HG03521 (cell line): Measurements from ENCODE around the gene EXOC3L1.

Source experiments
- ATAC-seq: cut with Tn5 transposase; IDR thresholded peaks from one replicate; pipeline ENCODE4 v1.9.1; 2021; ENCODE audit warnings: mild to moderate bottlenecking, moderate library complexity; ENCODE audit not compliant: unreplicated experiment

Gene EXOC3L1

GRCh38 chr16:67199011-67199807, 9.3 kb upstream of the EXOC3L1 start, which contains the start of gene ELMO3:
Gene ELMO3 (plus strand): TSS chr16:67199131. CDS start chr16:67199327, 196 bp downstream.
- no peak for ATAC-seq

- no peak for ATAC-seq
Measured at GRCh38 chr16:67198238-67198734, 8.3 kb upstream of the EXOC3L1 start.

GRCh38 chr16:67197704-67198103, 7.8 kb upstream of the EXOC3L1 start:
- no peak for ATAC-seq

DNA sequence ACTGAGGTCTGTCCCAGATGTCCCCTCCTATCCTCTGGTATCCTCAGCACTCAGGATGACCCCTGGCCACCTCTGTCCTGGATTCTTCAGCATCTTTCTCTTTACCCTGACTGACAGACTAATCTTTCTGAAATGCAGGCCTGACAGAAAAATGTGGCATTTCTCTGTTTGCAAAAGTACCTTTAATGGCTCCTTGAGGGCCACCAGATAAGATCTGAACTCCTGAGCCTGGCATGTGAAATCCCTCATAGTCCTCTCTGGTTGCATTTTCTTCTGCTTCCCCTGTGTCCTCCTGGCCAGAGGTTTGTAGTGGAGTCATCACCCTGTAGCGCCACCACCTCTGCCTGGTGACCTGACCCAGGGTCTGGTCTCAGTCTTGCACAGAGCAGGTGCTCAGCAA, 6.9 kb upstream of the EXOC3L1 start:
- ATAC-seq = no peak

DNA sequence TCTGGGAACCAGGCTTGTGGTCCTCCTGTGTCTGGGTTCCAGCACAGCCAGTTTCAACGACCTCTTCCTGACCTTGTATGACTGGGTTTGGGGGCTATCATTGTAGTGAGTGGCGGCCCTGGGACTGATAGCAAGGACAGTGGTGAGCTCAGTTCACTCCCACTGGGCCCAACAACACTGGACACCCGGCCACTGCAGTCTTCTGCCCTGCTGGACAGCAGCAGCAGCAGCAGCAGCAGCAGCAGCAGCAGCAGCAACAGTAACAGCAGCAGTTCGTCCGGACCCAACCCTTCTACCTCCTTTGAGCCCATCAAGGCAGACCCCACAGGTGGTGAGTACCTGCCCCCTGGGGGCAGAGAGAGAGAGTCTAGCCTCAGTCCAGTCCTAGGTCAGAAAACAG, 5.7 kb upstream of the EXOC3L1 start:
- ATAC-seq = no peak

DNA sequence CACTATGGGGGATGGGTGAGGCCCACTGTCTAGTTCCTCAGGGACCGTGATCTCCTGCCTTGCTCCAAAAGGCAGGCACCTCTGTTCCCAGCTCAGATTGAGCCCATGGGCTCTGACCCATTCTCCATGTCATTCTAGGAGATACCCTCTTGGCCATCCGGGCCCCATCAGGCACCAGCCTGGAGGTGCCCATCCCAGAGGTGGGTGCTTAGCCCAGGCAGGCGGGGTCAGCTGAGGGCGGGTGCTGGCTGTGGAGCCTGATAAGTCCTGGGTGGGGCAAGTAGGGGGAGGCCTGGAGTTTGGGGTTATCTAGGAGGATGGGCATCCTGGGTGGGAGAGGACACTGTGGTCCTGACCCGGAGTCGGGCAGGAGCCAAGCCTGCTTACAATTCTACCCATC, 4.3 kb upstream of the EXOC3L1 start:
- no peak for ATAC-seq

DNA sequence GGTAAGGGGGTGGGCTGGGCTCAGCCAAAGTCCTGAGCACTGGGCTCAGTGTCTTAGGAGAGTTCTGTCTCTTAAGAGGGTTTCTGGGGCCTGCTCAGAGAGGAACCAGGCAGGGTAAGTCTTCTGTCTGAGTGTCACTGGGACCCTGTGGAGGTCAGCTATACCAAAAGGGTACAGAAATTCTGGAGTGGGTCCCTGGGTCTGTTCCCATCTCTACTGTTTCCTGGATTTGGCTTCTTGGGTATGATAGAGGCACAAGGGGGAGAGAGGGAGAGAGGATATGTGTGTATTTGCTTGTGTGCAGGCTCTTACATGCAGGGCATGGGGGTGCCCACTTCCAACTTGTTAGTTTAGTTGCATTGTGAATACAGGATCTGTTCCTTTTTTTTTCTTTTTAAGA, 3.6 kb upstream of the EXOC3L1 start:
- ATAC-seq = no peak

- ATAC-seq = peak; percentile 1
Measured at GRCh38 chr16:67192781-67193361, 2.9 kb upstream of the EXOC3L1 start.

DNA sequence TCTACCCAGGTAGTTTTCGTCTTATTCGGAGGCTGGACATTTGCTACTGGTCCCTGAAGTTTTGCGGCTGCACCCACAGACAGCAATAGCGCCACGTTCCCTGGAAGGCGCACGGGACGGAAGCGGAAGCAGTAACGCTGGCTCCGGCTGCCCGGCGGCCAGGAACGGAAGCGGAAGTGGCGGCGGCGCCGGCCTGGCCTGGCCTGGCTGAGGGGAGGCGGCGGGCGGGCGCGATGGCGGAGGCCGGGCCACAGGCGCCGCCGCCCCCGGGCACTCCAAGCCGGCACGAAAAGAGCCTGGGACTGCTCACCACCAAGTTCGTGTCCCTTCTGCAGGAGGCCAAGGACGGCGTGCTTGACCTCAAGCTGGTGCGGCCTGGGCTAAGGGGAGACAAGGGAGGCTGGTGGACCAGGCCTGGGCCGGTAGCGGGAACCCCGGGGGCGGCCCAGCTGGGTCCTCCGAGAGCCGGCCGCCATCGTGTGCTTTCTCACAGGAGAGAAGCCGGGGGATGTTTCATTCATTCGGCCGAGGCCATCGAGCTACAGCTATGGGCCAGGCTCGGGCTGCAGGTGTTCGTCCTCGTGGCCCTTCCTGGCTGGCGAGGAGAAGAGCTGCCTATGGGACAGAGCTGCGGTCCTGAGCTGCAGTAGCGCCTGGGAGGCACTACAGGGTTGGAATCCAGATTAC, 2.2 kb upstream of the EXOC3L1 start, which contains the start of gene E2F4:
E2F4 (plus strand) TSS at position 161 of the 687 bp plus-strand sequence; CDS start at position 234, 73 bp downstream.
- ATAC-seq = peak; percentile 85

GRCh38 chr16:67191411-67191994, 1.6 kb upstream of the EXOC3L1 start:
- no peak for ATAC-seq

DNA sequence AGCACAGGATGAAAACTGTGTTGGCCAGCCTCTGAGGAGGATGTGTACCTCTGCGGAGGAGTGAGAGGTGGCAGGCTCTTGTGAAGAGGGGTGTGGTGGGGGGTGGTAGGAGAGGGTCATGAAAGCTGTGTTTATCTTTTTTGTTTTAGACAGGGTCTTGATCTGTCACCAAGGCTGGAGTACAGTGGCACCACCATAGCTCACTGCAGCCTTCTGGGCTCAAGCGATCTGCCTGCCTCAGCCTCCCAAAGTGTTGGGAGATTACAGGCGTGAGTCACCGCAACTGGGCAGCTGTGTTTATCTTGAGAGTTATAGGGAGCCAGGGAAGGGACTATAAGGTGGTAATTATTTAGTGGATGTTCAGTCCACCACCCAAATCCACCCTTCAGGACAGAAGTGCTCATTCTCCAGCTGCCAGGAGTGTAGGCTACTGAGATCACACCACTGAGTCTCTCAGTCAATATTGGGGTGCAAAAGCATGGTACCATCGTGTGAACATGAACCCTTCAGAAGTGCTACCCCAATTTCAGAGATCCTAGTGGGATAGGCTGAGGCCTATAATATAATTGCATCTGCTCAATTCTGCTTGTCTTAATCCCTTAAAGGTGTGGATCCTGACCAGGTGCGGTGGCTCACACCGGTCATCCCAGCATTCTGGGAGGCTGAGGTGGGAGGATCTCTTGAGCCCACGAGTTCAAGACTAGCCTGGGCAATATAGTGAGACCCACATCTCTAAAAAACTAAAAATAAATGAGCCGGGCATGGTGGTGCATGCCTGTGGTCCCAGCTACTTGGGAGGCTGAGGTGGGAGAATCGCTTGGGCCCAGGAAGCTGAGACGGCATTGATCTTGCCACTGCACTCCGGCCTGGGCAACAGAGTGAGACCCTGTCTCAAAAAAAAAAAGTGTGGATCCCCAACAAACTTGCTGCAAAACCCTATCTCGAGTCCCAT, 788 bp upstream of the EXOC3L1 start:
- no peak for ATAC-seq

- no peak for ATAC-seq
Measured at GRCh38 chr16:67188798-67189197, 1.1 kb downstream of the EXOC3L1 start.

GRCh38 chr16:67188323-67188722, 1.6 kb downstream of the EXOC3L1 start:
- ATAC-seq = no peak

DNA sequence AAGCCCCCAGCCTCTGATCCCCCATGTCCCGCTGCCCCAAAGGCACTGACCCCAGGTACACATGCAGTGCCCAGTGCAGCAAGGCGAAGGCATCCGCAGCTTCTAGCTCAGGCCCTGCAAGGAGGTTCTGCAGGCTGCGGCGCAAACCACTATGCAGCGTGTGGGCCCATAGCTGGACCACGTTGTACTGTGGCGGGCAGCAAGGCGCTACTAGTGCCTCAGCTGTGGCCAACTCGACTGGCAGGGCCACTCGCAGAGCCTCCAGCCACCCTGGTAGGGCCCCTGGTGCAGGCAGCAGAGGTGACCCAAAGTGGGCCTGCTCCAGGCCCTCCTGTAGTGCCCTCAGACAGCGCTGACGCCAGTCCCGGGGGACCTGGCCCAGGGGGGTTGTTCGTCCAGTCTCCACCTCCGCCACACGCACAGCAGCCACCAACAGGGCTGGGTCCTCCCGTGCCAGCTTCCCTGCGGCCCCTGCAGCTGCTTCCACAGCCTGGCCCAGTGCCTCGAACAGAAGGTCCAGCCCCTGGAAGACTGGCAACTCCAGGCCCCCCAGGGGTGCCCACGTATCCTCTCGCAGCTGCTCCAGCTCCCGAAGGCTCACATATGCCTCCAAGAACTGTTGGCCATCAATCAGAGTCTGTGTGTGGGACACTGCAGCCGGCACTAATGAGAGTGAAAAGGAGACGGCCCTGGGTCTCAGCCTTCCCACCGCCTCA, 2.6 kb downstream of the EXOC3L1 start:
- ATAC-seq = no peak

- no peak for ATAC-seq
Measured at GRCh38 chr16:67186550-67186950, 3.4 kb downstream of the EXOC3L1 start.

- ATAC-seq = no peak
Measured at GRCh38 chr16:67185651-67186134, 4.2 kb downstream of the EXOC3L1 start.

DNA sequence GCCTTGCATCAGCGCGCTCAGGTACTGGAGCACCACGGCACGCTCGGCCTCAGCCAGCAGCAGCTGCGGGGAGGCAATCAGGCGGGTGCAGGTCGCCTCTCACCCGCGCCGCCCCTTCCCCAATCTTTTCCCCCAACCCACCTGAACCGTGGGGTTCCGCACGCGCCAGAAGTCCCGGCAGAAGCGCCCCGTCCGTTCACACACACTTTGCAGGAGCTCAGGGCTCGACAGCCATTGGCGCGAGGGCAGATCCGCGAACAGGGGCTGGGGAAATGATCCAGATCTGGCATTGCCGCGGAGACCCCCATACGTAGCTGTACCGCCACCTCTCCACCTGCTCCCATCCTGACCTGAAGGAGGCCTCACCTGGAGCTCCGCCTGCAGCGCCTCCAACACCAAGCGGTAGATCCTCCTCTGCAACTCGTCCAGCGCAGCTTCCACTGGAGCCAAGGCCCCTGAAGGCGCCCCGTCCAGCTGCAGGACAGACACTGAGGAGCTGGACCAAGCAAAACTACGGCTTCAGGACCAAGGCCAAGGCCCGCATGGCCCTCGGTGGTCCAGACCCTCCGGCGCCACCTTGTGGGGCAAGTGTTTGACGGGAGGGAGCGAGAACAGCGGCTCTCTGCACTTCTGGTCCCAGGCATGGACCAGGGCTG, 4.8 kb downstream of the EXOC3L1 start:
- ATAC-seq = no peak

- no peak for ATAC-seq
Measured at GRCh38 chr16:67184453-67184994, 5.4 kb downstream of the EXOC3L1 start.
